AML-193 (cell line): ENCODE data around the gene KRTAP10-11.
"Not testable (repeated sequence)": the region's sequence is repeated elsewhere in the genome, so short reads cannot be mapped to it uniquely, and the experiment has no call there.

Source experiments
- DNase-seq, 2 experiments: peaks; one replicate each; lab custom pipeline; 2025; lab: John Stamatoyannopoulos, UW

KRTAP10-11 gene

DNA sequence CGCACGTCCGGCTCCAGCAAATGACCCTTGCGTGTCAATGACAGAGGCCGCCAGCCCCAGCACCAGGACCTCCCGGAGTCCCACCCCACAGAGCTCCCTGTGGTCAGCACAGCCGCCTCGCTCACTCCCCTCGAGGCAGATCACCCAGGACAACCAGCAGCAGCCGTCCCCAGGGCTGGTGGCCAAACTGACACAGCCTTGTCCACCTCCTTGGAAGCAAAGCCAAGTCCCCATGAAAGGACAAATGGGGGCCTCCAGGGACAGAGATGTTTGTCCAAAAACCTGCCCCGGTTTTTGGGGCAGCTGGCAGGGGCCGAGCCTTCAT lies 6.9 kb upstream of the KRTAP10-11 start:
- no peak for DNase-seq

DNA sequence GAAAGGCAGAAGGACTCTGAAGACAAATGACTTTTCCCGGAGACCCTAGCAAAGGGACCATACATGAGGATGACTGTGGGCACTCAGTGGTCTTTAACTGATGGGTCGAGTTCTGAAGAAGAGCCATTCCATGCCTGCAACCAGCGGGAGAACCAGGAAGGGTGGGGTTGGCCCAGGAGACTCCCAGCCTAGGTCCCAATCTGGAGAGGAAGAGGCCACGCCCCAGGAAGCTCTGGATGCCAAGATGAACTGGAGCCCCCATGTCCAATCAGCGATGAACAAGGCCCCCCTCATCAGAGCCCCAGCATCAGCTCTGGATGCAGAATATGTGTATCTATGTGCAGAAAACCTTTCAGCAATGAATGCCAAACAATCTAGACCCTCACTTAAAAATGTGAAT lies 5.5 kb upstream of the KRTAP10-11 start:
- no peak for DNase-seq

DNA sequence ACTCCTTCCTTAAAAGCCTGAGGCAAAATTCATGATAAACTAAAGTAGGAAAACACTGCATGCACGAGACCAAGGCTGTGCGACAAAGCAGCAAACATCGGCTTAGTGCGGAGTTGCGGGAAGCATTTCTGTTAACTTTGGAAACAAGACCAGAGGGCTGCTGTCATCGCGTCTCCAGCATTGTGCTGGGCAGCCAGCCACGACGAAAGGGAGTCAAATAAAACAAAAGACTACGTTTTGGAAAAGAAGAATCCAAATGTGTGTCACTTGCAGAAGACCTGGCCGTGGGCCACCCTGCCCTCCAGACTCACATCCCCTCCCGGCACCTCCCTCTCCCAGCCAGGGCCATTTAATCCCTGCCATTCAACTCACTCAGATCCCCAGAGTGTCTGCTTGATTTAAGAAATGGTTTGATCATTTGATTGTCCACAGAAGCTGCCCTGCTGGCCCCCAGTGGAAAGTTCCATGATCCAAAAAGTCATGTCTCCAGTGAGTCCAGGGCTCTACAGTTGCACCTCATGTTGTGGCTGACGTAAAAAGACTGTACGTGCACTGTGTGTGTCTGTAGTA lies 2.4 kb upstream of the KRTAP10-11 start:
- DNase-seq, result no peak

DNA sequence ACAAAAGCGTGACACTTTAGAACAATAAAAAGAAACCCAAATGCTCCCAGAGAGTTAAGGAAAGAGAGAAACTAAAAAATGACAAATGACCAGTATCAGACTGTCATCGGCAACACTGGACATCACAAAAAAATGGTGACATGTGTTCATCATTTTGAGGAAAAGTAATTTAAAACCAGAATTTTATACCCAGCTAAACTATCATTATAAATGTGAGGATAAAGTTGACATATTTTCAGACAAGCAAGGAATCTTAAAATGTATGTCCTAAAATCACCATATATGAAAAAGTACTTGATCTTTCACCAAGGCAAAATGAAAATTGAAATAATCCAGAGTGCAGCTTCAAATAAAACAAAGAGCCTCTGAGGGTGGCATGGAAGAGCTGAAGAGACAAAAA lies 1.3 kb upstream of the KRTAP10-11 start:
- DNase-seq, result no peak

DNA sequence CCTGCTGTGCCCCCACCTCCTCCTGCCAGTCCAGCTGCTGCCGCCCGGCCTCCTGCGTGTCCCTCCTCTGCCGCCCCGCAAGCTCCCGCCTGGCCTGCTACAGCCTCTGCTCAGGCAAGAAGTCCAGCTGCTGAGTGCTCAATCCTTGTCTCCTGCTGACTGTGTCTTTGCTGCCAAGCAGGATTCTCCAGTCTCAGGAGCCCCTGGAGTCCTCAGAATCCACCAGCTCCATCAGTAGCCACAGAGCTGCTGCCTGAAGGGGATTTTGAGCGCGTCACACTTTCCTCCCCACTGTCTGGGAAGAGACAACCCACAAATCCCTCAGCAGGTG lies 973 bp downstream of the KRTAP10-11 start:
- DNase-seq, result no peak

DNA sequence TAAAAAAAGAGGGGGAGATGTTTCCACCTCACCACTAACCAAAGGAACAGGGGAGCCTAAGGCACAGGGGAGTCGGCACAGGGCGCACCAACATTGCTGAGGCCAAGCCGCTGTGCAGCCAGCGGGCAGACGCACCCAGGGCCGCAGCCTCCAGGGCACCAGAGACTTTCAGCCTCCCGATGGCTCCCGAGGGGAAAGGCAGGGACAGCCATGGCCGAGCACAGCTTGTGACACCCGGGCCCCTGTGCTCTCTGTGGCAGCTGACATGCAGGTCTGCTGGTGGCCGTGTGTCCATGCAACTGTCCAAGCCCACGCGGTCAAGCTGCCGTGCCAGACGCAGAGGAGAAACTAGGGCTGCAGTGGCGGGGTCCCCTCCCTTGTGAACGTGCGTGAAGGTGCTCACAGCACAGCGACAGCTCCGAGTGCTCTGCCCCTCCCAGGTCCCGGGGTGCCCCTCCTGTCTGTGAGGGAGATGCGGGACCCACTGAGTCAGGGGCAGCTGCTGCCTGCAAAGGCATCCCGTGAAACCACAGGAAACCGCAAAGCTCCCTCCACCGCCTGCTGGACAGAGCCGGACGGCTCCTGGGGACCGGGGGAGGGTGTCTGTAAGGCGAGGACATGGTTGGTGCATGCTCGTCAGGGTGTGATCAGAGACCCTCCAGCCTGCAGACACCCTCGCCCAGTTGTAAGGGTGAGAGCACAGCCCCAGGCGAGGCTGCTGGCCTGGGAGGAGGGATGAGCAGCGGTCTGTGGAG lies 2.5 kb downstream of the KRTAP10-11 start:
- no peak for DNase-seq

DNA sequence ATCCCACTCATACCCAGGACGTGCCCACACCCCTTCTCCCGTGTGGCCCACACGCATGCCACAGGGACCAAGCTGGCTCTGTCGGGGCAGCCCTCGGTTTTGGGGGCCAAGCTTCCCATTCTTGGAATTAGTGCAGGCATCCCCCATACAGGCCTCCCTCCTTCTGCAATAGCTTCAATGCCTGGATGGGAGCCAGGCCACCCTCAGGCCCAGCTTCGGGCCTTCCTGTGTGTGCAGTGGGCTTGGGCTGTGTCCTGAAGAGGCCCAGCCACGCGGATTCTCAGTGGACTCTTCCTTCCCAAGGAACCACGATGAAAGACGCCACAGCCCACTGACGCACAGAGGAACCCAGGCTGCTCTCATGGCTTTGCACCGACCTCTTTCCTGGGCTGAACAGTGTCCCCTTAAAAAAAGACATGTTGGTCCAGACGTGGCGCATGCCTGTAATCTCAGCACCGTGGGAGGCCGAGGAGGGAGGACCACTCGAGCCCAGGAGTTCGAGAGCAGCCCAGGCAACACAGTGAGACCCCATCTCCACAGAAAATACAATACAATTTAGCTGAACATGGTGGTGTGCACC lies 3.4 kb downstream of the KRTAP10-11 start:
- no peak for DNase-seq

DNA sequence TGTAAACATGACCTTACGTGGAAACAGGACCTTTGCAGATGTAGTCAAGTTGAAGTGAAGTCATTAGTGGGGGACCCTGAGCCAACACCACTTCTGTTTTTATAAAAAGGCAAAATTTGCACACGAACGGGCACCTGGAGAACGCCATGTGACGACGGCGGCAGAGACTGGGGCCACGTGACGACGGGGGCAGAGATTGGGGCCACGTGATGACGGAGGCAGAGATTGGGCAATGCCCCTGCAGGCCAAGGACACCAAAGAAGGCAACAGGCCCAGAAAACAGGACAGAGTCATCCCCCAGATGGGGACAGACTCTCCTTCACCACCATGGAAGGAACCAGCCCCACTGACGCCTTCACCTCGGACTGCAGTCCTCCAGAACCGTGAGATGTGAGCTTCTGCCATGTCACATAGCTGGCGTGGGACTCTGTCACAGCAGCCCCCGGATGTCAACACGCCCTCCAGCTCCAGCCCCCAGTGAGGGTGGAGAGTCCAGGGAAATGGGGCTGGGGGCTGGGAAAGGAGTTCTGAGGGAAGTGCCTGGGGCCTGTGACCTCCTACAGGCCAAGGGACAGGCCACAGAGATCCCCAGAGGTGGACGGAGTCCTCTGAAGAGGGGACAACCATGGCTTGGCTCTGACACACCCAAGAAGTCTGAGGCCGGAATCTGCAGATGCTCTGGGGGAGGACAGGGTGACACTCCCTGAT lies 4.2 kb downstream of the KRTAP10-11 start:
- DNase-seq, result no peak

DNA sequence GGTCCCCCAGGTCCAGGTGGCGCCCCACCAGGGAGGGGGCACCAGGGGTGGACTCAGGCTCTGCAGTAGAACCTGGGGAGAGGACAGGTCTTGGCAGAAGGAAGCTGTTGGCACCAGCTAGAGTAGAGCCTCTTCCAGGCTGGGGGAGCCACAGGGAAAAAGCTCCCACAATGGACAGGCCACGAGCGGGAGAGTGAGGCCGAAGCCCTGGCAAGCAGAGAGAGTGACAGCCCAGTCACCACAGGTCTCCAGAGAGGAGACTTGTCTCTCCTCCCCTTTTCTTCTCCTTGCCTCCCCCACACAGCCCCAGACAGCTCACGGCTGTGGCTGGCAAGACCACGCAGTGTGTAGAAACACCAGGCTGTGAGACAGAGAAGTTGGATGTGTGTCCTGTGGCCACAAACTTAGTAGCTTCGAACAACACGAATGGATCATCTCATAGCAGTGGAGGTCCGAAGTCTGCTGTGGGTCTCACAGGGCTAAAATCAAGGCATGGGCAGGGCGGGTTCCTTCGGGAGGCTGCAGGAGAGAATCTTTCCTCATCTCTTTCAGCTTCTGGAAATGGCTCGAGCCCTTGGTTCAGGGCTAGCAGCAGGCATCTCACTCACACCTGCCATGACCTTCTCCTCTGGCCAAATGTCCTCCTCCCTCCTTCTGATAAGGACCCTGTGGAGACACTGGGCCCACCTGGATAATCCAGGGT lies 4.9 kb downstream of the KRTAP10-11 start:
- no peak for DNase-seq

DNA sequence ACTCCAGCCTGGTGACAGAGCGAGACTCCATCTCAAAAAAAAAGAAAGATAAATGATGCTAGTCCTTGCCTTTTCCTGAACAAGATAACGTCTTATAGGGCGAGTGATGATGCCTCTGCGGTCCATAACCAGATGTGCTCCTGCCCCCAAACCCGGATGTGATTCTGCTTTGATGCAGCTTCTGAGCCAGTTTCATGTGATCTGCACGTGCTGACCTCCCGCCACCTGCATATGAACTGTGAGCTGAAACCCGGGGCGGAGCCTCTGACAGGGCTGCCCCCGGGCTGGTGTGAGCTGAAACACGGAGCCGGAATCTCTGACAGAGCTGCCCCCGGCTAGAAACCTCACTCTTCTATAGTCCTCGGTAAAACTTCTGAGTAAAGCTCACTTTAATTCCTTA lies 6.9 kb downstream of the KRTAP10-11 start:
- DNase-seq, result no peak

DNA sequence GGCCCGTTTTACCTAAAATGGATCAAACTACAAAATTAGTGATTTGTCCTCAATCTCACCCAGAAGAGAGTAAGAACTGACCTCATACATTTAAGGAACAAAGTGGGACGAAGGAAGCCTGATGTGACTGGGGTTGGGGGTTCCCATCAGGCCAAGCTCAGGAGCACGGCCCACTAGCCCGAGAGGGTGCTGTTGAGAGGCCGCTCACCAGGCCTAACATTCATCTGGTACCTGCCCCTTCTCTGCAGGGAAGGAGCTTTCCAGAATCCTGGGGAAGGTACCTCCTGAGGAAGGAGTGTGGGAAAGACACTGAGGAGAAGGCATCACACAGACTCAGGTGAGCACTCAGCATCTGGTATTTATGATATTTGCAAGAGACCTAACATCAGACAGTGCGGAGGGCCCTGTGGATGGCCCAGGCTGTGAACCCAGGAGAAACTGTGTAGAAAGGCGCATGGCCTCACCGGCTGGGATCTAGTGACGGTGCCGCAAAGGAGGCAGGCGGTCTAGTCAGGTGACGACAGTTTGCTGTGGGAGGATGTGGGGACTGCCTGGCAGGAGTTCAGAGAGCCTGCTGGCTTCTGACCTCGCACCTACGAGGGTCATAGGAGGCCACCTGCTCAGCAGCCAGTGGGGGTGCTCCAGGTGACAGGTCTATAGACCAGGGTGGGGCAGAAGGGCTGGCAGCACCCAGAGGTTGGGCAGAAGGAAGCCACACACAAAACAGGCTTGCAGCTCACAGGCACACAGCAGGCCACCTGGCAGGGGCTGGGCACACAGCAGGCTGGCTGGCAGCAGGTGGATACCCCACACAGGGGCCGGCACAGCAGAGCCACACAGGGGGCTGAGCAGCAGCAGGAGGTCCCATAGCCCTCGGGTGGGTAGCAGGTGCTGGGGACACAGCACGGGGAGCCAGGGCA lies 7.7 kb downstream of the KRTAP10-11 start:
- DNase-seq, result no peak

DNA sequence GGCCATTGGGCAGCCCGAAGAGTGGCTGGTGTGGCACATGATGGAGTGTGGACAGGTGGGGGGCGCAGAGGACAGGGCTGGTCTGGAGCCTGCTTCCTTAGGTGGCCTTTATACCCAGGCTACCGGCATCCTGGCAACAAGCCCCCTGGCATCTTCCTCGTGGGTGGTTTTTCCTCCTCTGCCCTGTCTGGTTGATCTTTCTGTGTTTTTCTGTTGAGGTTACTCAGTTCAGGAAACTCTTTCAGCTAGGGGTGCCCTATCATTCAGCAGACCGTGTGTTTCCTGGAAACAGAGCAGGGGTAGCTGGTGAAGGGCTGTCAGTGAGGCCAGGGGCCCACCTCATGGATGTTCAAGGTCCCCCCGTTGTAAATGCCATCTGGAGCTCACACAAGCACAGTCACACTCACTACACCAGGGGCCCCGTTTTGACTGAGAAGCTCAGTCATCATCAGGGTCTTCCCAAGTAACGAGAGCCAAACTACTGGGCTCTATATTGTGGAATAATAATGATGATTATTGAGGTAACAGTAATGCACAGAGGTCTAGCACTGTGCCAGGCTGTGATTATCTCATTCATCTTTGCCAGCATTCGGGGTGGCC lies 8.5 kb downstream of the KRTAP10-11 start, which contains the start of gene KRTAP12-4:
Gene KRTAP12-4, minus strand, starts transcription at position 84 of the 600 bp plus-strand sequence. Its CDS starts 45 bp downstream, at position 39.
- DNase-seq, result no peak

DNA sequence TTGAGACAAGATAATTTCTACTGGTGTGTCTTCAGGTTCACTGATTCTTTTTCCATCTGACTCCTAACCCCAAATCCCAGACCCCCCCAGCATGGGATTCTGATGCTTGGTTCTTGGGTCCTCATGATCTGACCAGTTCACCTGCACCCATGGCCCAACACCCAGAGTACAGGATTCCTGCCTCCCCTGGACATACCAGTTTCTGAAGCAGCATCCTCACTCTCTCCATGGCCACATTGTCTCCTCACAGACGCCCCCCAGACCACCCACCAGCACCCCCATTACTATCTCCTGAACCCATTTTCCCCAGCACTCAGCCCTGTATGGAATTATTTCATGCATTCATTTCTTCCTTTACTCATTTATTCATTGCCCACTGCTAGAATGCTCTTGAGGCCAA lies 10.7 kb downstream of the KRTAP10-11 start:
- no peak for DNase-seq

DNA sequence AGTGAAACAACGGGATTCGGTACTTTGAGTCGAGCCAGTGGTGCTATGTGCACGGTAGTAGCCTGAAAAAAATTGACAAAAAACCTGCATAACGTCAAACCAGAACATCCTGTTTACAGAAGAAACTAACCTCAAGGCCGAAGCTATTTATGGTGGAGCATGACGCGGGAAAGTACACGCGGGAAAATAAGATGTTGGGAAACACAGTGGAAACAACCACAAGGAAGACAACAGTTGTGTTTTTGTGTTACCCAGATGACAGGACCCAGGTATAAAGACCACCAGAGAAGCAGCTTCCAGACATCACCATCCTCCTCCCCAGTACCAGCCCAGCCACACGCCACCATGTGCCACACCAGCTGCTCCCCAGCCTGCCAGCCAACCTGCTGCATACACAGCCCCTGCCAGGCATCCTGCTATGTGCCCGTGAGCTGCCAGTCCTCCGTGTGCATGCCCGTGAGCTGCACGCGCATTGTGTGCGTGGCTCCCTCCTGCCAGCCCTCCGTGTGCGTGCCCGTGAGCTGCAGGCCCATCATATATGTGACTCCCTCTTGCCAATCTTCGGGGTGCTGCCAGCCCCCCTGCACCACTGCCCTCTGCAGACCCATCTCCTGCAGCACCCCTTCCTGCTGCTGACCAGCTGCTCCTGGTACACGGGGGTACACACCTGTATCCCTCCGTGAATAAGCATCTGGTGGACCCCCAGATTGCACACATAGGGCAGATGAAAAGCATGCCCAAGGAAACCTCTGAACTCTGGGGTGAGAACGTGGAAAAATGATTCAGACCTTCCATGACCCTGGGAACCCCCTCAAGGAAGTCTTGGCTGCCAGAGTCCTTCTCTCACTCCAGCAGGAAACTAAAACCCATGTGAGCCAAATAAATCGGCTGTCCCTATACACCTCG lies 11.7 kb downstream of the KRTAP10-11 start, which contains the start of gene KRTAP12-3:
Gene KRTAP12-3, plus strand, starts transcription at position 298 of the 906 bp plus-strand sequence. Its CDS starts 48 bp downstream, at position 346.
- DNase-seq, result no peak

DNA sequence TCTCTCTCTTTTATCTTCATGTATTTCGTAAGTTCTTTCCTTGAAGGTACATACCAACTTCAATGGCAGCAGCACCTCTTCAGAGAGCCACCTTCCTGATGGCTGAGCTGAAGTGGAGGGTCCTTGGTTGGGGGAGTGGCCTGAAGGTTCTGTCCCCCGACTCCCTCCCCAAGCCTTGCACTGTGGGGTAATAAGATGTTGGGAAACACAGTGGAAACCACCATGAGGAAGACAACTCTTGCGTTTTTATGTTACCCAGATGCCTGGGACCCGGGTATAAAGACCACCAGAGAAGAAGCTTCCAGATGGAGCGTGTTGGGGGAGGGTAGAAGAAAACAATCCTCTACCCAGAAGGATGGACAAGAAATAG lies 12.3 kb downstream of the KRTAP10-11 start:
- DNase-seq, result no peak

DNA sequence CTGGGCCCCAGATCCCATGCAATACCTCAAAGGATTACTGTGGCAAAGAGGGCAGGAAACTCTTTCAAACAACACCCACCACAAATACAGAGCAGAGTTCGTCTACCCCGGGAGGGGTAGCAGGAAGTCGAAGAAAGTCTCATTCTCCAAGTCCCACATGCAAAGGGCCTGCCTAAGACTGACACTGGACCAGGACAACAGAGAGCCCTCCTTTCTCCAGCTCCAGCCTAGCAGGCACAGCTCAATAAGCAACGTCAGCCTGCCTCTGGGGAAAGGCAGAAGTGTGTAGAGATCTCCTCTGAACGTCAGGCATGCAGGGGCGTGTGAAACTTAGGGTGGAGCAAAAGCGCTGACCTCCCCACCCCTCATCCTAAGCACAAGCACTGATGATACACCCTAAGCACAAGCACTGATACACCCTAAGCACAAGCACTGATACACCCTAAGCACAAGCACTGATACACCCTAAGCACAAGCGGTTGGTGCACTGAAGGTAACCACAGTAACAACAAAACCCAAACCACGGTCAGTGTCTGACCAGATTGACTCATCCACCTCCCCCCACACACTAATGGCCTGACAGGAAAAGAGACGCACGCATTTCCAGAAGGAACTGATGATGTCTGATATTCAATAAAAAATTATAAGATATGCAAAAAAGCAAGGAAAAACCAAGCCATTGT lies 12.8 kb downstream of the KRTAP10-11 start:
- no peak for DNase-seq

DNA sequence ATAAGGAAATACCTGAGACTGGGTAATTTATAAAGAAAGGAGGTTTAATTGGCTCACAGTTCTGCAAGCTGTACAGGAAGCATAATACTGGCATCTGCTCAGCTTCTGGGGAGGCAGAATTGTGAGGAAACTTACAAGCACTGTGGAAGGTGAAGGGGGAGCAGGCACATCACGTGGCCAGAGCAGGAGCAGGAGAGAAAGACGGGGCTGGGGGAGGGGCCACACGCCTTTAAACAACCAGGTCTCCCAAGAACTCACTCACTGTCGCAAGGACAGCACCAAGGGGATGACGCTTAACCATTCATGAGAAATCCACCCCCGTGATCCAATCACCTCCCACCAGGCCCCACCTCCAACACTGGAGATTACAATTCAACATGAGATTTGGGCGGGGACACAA lies 15.4 kb downstream of the KRTAP10-11 start:
- DNase-seq, result not testable (repeated sequence)

DNA sequence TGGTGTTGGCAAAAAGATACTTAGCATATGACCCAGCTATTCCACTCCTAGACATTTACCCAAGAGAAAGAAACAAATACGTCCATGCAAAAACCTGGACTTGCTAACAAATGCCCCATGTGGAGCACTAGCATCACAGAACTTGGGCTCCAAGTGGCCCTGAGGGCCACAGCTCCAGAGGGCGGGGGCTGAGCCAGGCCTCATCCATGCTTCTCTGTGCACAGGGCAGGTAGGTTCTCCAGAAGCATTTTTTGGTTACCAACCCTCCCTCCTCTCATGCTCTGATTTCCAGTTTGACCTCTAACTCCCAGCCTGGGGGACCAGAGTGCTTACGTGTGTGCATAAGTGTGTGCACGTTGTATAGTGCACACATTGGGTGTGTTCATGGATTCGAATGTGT lies 18.5 kb downstream of the KRTAP10-11 start:
- DNase-seq, result no peak
